C4-2B (cell line): ENCODE measurements around the gene GRM7.

Experiments
- H3K27ac ChIP-seq: fragments of 450-650 bp; 2 replicates; pipeline ENCODE4 v1.5.1; 2017
- ZFX ChIP-seq: fragments of 450-650 bp; IDR thresholded peaks from 2 replicates; pipeline ENCODE4 v1.6.1; 2017
- TF ChIP-seq, protein P1 (sequence below): fragments of 450-650 bp; conservative IDR thresholded peaks from 2 replicates; pipeline ENCODE4 v1.5.1; 2017; ENCODE audit warnings: mild to moderate bottlenecking

The GRM7 gene

DNA sequence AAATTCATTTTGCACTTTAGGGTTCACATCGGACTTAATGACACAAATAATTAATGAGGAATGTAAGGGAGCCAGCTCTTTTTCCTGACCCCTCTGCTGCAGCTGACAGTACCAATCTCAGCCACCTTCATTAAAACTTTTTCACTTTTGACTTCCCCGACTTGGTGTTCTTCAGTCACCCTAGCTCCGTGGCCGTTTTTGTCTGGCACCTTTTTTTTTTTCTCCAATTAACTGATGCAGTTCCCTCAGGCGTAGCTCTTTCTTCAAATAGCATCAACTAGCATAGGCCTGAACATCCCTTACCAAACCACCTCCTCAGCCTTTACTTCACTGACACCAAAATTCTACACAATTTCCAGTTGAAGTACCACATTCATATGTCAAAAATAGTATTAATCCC, 350.8 kb downstream of the GRM7 start:
- TF ChIP-seq, protein P1, sequence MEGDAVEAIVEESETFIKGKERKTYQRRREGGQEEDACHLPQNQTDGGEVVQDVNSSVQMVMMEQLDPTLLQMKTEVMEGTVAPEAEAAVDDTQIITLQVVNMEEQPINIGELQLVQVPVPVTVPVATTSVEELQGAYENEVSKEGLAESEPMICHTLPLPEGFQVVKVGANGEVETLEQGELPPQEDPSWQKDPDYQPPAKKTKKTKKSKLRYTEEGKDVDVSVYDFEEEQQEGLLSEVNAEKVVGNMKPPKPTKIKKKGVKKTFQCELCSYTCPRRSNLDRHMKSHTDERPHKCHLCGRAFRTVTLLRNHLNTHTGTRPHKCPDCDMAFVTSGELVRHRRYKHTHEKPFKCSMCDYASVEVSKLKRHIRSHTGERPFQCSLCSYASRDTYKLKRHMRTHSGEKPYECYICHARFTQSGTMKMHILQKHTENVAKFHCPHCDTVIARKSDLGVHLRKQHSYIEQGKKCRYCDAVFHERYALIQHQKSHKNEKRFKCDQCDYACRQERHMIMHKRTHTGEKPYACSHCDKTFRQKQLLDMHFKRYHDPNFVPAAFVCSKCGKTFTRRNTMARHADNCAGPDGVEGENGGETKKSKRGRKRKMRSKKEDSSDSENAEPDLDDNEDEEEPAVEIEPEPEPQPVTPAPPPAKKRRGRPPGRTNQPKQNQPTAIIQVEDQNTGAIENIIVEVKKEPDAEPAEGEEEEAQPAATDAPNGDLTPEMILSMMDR = no peak
- no peak for TF ChIP-seq ZFX
- H3K27ac ChIP-seq = no peak overlapping the region

DNA sequence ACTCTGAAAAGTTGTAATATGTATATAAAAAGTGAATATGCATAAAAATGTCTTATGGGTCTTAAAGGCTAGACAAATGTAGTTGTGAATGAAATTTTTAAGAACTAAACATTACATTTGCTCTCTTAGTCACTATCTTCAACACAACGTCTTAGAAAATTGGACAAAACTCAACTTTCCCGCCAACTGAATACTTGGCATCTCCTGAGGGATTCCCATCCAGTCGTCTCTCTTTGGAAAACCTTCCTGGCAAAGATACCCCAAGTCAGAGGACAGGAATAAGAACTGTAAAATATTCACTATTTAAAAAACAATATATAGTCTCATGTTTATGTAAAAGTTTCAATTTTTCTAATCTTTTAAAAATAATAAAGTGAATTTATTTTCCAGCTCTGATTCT, 354.8 kb downstream of the GRM7 start:
- H3K27ac ChIP-seq = no peak overlapping the region

DNA sequence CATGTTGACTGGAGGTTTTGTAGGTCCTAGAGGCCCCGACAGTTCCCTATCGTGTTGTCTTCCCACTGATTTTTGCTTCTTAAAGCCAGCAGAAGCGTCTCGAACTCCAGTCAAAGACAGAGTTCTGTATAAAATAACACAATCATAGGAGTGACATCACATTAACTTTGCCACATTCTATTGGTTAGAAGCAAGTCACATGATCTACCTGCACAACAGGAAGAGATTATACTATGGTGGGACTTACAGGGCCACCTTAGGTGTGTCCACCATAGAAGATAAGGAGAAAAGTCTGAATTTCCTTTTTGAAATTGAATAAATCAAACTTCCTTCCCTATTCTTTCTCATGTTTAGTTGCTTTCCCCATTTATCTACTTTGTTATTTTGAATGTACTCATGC, 365.5 kb downstream of the GRM7 start:
- TF ChIP-seq ZFX = no peak
- TF ChIP-seq, protein P1 = no peak
- no peak overlapping the region for H3K27ac ChIP-seq

More for the DNA sequence above, 354.8 kb downstream of the GRM7 start:
- TF ChIP-seq, protein P1 = no peak
- no peak for TF ChIP-seq ZFX

DNA sequence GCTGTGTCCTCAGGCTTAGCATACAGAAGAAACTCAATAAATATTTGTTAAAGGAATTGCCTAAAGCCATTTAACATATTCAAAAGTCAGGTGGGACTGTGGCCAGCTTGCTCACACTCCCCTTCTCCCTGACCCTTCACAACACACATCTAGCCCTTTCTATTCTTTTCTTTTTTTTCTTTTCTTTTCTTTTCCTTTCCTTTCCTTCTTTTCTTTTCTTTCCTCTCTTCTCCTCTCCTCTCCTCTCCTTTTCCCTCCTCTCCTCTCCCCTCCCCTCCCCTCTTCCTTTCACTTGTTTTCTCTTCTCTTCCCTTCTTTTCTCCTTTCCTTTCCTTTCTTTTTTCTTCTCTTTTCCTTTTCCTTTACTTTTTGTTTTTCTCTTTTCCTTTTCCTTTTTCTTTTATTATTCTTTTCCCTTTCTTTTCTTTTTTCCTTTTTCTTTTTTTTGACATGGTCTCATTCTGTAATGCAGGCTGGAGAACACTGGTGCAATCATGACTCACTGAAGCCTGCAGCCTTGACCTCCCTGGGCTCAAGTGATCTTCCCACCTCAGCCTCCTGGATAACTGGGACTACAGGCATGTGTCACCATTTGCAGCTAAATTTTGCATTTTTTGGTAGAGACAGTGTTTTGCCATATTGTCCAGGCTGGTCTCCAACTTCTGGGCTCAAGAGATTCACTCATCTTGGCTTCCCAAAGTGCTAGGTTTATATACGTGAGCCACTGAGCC, 377.8 kb downstream of the GRM7 start:
- H3K27ac ChIP-seq = no peak overlapping the region
- TF ChIP-seq, protein P1 = no peak
- TF ChIP-seq ZFX = no peak

DNA sequence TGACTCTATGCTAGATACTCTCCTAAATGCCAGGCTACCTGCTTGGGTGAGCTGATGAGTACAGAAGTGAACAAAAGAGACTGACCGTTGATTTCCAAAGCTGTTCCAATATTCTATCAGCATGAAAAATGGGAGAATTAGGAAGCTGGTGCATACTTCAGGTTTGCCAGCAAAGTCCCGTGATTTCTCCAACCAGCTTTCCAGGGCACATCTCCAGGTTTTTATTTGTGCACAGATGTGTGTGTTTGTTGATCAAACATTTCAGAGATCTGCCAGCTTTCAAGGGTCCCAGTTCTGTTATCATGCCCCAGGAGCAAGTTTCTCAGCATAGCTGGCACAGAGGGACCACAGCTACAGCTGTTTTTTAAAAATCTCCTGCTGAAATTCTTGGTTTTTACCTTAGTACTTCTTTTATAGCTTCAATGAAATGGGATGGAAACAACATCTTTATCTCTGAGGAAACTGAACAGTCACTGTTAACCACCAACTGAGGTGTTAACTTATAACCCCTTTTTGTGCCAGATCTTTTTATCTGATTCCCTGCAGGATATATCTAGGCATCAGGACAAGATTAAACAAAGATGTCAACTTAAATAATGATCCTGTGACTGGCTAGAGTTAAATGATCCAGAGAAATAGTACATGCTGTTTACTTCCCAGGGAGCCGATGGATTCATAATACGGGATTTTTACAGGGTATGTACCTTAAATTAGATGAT, 380.8 kb downstream of the GRM7 start:
- TF ChIP-seq, protein P1 = no peak
- no peak for TF ChIP-seq ZFX
- no peak overlapping the region for H3K27ac ChIP-seq

DNA sequence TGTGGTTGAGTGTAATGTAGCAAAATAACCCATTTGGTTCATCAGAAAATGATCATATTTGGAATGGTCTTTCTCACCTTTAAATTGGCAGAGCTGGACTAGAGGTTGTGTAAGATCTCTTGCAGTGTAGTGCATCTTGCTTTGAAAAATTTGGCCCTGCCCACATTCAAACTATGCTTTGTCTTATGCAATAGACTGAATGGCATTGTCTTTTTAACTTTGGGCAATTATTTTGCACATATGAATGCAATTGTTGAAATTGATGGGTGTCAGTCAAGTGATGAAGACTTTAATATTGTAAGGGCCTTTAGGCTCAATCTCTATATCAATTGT, 381.4 kb downstream of the GRM7 start:
- no peak for TF ChIP-seq ZFX
- TF ChIP-seq, protein P1 = no peak
- H3K27ac ChIP-seq = no peak overlapping the region

DNA sequence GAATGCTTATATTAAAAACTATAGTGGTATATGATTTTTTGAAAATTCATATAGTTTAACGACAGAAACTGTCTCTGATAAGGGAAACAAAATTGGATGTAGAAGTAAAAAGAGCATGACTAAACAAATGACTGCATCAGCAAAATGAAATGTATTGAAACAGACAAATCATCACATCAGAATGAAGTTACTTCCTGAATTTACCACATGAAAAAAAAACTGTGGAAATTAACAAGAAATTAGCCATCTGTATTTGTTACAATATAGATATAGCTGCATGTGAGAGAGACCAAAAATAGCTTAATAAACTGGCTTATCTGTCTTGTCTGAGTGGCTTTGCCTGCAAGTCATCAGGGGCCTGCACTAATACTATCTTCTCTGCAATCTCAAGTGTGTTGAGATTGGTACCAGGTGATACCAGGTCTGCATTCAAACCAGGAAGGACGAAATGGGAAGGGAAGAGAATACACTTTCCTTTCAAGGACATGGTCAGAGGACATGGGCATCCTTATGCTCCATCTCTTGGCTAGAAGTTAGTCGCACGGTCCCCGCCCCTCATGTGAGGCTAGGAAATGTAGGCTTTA, 388.7 kb downstream of the GRM7 start:
- no peak overlapping the region for H3K27ac ChIP-seq
- TF ChIP-seq, protein P1 = no peak
- TF ChIP-seq ZFX = no peak
